NT2/D1 (cell line): Measurements from ENCODE around the gene RPN2.

Experiments used
- DNase-seq: peaks from one replicate; pipeline ENCODE4 v3.0.0-alpha.2; 2011; ENCODE audit warnings: low read depth, low spot score
- H3K27me3 ChIP-seq: 2 replicates; pipeline ENCODE4 v1.6.0; 2011; ENCODE audit warnings: mild to moderate bottlenecking; ENCODE audit not compliant: insufficient read length, insufficient read depth
- H3K36me3 ChIP-seq: 2 replicates; pipeline ENCODE4 v1.6.1; 2011; ENCODE audit warnings: mild to moderate bottlenecking, low read length, mixed read lengths; ENCODE audit not compliant: insufficient read depth, insufficient read length
- H3K4me1 ChIP-seq: 2 replicates; pipeline ENCODE4 v1.5.1; 2011; ENCODE audit not compliant: insufficient read depth, insufficient read length
- H3K4me3 ChIP-seq: 2 replicates; pipeline ENCODE4 v1.5.1; 2011; ENCODE audit warnings: low read depth; ENCODE audit not compliant: insufficient read length
- H3K9ac ChIP-seq: 2 replicates; pipeline ENCODE4 v1.6.0; 2011; ENCODE audit warnings: low read depth; ENCODE audit not compliant: insufficient read length
- H3K9me3 ChIP-seq: 2 replicates; pipeline ENCODE4 v1.5.1; 2011; ENCODE audit warnings: mild to moderate bottlenecking, low read length; ENCODE audit not compliant: insufficient read depth
- SUZ12 ChIP-seq: IDR thresholded peaks from 2 replicates; pipeline ENCODE4 v1.6.1; 2011; ENCODE audit not compliant: insufficient read length, insufficient read depth; ENCODE audit errors: extremely low read depth
- YY1 ChIP-seq: IDR thresholded peaks from 2 replicates; pipeline ENCODE4 v1.6.1; 2011; ENCODE audit not compliant: insufficient read length, insufficient read depth
- ZNF274 ChIP-seq: IDR thresholded peaks from 2 replicates; pipeline ENCODE4 v1.6.1; 2011; ENCODE audit warnings: mild to moderate bottlenecking, low read depth, low read length

The RPN2 gene

GRCh38 chr20:37244572-37244957 is 65.4 kb downstream of the RPN2 start:
- Histone ChIP-seq H3K4me3 (no peak overlapping the region), H3K9me3 (no peaks in the 10 kb centered on the region), H3K4me1 (peaks cover 3% of the 10 kb centered on the region), H3K9ac (no peak overlapping the region), H3K27me3 (no peaks in the 10 kb centered on the region), H3K36me3 (peaks cover 53% of the 10 kb centered on the region)
- TF ChIP-seq YY1 (no peak), ZNF274 (no peak), SUZ12 (no peak)
- no peak for DNase-seq

GRCh38 chr20:37245216-37246150 is 66.4 kb downstream of the RPN2 start:
- Histone ChIP-seq H3K4me1 (peaks cover 3% of the 10 kb centered on the region), H3K4me3 (no peak overlapping the region), H3K9me3 (no peaks in the 10 kb centered on the region), H3K9ac (no peak overlapping the region), H3K36me3 (peaks cover 44% of the 10 kb centered on the region), H3K27me3 (no peaks in the 10 kb centered on the region)
- DNase-seq: no peak
- TF ChIP-seq SUZ12 (no peak), YY1 (no peak), ZNF274 (no peak)

- H3K9ac ChIP-seq: no peak overlapping the region
These were observed 67.6 kb downstream of the RPN2 start for GRCh38 chr20:37246736-37247135.

GRCh38 chr20:37247547-37247946 is 68.4 kb downstream of the RPN2 start:
- Histone ChIP-seq H3K9me3 (no peaks in the 10 kb centered on the region), H3K4me3 (no peak overlapping the region), H3K9ac (no peak overlapping the region), H3K36me3 (peaks cover 23% of the 10 kb centered on the region), H3K27me3 (no peaks in the 10 kb centered on the region), H3K4me1 (peaks cover 9% of the 10 kb centered on the region)
- TF ChIP-seq ZNF274: no peak
- TF ChIP-seq YY1: no peak
- TF ChIP-seq SUZ12: no peak
- no peak for DNase-seq

More at GRCh38 chr20:37246736-37247135, 67.6 kb downstream of the RPN2 start:
- Histone ChIP-seq H3K4me3 (no peak overlapping the region), H3K9me3 (no peaks in the 10 kb centered on the region), H3K36me3 (peaks cover 32% of the 10 kb centered on the region), H3K27me3 (no peaks in the 10 kb centered on the region), H3K4me1 (peaks cover 6% of the 10 kb centered on the region)
- TF ChIP-seq SUZ12 (no peak), ZNF274 (no peak), YY1 (no peak)
- DNase-seq: no peak

- H3K4me3 ChIP-seq: no peak overlapping the region
These were observed 70.2 kb downstream of the RPN2 start for GRCh38 chr20:37249304-37249703.

GRCh38 chr20:37251825-37252477 is 72.8 kb downstream of the RPN2 start:
- peak; percentile 70 for DNase-seq
- TF ChIP-seq SUZ12 (no peak), ZNF274 (no peak), YY1 (no peak)
- H3K4me1 ChIP-seq: peaks cover 6% of the 10 kb centered on the region

More at GRCh38 chr20:37249304-37249703, 70.2 kb downstream of the RPN2 start:
- Histone ChIP-seq H3K9ac (no peak overlapping the region), H3K4me1 (peaks cover 9% of the 10 kb centered on the region), H3K9me3 (no peaks in the 10 kb centered on the region), H3K27me3 (no peaks in the 10 kb centered on the region), H3K36me3 (peaks cover 7% of the 10 kb centered on the region)
- no peak for TF ChIP-seq ZNF274
- TF ChIP-seq SUZ12: no peak
- no peak for TF ChIP-seq YY1
- DNase-seq: no peak

GRCh38 chr20:37253087-37253486 is 74.0 kb downstream of the RPN2 start:
- DNase-seq: no peak
- no peaks in the 10 kb centered on the region for H3K9me3 ChIP-seq
- no peaks in the 10 kb centered on the region for H3K36me3 ChIP-seq
- no peak overlapping the region for H3K9ac ChIP-seq
- H3K27me3 ChIP-seq: no peaks in the 10 kb centered on the region
- H3K4me1 ChIP-seq: peaks cover 9% of the 10 kb centered on the region
- TF ChIP-seq YY1 (no peak), SUZ12 (no peak), ZNF274 (no peak)
- no peak overlapping the region for H3K4me3 ChIP-seq

More at GRCh38 chr20:37251825-37252477, 72.8 kb downstream of the RPN2 start:
- no peaks in the 10 kb centered on the region for H3K9me3 ChIP-seq
- H3K9ac ChIP-seq: no peak overlapping the region
- no peaks in the 10 kb centered on the region for H3K36me3 ChIP-seq
- no peaks in the 10 kb centered on the region for H3K27me3 ChIP-seq
- no peak overlapping the region for H3K4me3 ChIP-seq
